Dedifferentiated amniotic fluid mesenchymal stem cell (primary cell): ENCODE results near the gene PUSL1.

Experiments used
- DNase-seq: peaks from one replicate; pipeline ENCODE4 v3.0.0-alpha.2; 2016; ENCODE audit errors: extremely low spot score

PUSL1 gene

DNA sequence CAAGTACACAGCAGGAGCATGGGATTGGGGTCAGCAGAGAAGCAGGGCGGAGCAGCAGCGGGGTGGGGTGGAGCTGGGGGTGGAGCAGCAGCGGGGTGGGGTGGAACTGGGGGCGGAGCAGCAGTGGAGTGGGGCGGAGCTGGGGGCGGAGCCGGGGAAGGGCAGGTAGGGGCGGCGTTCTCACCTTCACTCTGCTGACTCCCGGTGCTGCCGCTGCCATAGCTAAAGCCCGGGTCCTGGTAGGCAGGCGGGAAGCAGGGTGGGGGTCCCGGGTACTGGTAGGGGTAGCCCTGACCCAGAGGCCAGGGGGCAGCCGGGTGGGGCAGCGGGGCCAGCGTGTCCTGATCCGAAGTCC, 29.4 kb downstream of the PUSL1 start:
- DNase-seq: no peak

DNA sequence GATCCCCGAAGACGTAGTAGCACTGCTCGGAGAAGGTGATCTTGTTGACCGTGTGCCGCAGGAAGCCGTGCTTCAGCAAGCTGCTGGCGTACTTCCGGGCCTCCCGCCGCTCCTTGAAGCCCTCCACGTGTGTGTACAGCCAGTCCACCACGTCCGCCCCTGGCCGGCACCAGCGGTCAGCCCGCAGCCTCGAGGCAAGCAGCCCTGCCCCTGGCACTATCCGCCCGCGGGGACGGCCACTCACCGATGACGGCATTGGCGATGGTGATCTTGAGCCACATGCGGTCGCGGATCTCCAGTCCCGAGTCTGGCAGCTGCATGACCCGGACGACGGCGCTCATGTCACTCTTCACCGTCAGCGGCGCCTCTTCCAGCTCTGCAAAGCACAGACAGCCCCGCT, 29.9 kb downstream of the PUSL1 start:
- DNase-seq: no peak

GRCh38 chr1:1340185-1340584, 31.8 kb downstream of the PUSL1 start:
- DNase-seq: no peak

DNA sequence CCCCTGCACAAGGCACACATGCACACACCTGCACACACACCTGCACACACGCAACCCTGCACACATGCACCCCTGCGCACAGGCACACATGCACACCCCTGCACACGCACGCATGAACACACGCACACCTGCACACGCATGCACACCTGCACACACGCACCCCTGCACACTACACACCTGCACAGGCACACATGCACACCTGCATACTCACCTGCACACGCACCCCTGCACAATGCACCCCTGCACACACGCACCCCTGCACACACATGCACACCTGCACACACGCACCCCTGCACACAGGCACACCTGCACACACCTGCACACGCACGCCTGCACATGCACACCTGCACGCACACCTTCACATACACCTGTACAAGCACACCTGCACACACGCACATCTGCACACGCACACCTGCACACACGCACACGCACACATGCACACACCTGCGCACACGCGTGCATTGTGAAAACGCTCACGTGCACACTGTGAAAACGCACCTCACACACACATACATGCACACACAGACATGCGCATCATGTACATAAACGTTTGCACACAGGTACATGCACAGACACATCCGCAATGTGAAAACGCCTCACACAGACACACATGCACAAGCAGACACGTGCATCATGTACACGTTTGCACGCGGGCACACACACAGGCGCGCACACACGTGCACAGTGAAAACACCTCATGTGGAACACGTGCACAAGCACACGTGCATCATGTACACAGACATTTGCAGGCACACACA, 32.6 kb downstream of the PUSL1 start:
- DNase-seq: no peak

DNA sequence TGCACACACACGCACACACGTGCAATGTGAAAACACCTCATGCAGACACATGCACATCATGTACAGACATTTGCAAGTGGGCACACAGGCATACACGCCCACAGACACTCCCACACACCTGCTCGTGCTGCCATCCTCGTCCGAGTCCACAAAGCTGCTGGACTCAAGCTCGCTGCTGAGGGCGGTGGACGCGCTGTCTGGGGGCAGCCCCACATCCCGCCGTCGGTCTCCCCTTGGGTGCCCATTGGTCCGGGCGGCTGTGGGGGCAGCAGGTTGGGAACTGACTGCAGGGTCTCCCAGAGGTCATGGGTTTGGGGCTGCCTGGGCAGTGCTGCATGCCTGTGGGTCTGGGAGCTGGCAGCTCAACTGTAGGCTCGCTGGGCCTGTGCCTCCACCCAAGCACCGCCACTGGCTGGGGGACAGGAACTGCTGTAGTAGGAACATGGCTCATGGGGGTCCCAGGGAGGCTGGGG, 33.2 kb downstream of the PUSL1 start:
- DNase-seq: no peak

DNA sequence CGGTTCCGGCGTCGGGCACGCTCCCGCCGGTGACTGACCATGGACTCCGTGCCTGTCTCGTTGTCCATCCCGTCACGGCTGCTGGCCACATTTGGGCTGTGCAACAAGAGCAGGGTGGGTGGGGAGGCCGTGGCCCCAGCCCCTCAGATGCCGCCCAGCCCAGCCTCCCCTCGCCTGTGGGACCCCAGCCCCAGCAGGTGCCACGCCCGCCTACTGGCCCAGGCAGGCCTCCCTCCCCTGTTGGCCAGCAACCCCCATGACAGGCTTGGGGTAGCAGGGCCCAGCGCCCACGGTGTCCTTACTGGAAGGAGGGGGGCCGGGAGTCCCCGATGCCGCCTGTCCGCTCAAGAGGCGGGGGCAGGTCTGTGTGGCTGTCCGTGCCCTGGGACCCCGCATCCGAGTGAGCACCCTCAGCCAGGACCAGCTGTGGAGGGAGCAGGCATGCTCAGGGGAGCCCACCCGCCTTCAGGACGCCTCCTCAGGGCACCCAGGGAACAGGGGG, 33.7 kb downstream of the PUSL1 start:
- no peak for DNase-seq

DNA sequence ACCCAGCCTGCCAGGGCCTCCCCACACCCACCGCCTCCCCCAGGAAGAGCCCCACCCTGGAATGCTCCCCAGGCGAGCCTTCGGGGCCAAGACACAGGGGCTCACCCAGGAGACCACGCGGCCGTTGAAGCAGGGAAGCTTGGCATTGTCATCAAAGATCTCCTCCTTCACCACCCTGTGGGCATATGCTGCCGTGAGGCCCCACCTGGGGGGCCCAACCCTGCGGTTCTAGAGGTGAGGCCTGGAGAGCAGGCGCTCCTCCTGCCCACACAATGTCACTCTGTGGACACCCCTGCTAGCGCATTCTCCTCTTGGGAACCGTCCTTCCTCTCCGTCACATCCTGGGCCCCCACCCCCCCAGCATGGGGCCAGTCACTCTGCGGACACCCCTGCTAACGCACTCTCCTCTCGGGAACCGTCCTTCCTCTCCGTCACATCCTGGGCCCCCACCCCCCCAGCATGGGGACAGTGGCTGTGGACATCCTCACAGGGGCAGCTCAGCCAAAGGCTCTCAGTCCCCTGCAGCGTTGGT, 34.3 kb downstream of the PUSL1 start:
- no peak for DNase-seq

DNA sequence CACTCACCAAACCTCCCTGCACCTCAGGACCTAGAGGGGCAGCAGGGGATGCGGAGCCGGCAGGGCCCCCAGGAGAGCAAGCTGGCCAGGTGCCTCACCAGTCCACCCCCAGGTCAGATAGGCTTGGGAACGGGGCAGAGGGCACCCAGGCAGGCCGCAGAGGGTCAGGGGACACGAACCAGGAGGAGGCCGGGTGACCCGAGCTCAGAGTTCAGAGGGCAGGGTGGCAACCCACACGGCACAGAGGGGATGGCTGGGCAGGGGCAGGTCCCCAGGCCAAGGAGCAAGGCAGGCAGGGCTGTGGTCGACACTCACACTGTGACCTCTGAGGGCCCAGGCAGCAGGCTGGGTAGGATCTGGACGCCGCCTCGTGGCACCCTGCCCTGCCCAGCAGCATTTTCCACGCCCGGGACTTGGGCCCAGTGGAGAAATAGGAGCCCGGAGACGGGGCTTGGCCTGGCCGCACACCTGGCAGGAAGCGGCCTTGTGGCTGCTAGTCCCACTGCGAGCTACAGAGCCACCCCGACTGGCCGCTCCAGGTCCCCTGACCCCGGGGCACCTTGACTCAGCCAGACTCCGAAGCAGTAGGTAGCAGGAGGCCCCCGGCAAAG, 35.5 kb downstream of the PUSL1 start:
- DNase-seq: no peak

- DNase-seq: no peak
Observed at GRCh38 chr1:1344655-1345361, 36.4 kb downstream of the PUSL1 start.

- no peak for DNase-seq
Observed at GRCh38 chr1:1345384-1345783, 37.0 kb downstream of the PUSL1 start.

- DNase-seq: no peak
Observed at GRCh38 chr1:1345860-1346500, 37.6 kb downstream of the PUSL1 start.

DNA sequence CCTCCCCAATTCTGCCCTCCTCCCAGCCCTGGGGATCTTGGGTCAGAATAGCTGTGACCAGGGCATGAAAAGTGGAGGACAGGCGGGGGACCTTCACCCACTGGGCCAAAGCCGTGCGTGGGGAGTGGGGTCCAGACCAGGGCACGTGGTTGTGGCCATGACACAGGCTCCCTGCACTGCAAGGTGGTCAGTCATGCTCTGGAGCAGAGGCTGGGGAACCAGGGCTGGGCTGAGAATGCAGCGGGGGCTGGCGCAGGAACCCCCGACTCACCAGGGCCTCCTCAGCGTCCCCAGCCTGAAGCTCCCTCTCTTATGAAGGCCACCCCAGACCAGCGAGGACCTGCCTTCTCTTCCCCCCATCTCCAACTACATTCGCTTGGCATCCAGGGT, 38.1 kb downstream of the PUSL1 start:
- DNase-seq: no peak

- DNase-seq: no peak
Observed at GRCh38 chr1:1347026-1347595, 38.7 kb downstream of the PUSL1 start.

DNA sequence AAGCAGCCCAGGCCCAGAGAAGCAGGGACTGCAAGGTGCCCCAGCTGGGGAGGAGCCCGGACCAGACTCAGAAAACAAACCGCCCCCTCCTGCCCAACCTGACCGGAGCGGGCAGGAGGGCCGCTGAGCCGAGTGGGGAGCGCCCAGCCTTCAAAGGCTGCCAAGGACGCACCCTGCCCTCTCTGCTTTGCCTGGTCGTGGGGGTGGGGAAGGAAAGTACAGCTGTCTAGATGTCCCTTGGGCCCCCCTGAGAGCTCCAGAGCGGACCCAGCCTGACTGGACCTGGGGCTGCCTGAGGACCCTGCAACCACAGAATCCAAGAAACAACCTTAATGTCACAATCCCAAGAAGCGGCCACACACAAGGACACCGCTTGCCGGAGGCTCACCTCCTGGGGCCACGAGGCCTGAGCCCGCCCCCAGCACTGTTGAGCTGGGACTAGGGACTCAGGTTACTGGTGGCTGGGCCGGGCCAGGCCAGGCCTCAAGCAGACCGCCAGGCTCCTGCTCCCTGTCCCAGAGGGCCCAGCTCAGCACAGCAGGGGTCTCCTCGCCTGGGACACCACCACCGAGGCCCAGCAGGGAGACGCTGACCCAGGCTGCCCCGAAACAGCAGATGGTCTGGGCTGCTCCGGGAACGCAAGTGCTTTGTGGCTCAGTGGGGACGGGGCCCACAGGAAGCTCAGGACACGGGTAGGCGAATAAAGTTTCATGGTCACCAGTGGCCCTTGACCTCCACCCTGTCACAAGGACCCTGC, 39.4 kb downstream of the PUSL1 start:
- DNase-seq: no peak

DNA sequence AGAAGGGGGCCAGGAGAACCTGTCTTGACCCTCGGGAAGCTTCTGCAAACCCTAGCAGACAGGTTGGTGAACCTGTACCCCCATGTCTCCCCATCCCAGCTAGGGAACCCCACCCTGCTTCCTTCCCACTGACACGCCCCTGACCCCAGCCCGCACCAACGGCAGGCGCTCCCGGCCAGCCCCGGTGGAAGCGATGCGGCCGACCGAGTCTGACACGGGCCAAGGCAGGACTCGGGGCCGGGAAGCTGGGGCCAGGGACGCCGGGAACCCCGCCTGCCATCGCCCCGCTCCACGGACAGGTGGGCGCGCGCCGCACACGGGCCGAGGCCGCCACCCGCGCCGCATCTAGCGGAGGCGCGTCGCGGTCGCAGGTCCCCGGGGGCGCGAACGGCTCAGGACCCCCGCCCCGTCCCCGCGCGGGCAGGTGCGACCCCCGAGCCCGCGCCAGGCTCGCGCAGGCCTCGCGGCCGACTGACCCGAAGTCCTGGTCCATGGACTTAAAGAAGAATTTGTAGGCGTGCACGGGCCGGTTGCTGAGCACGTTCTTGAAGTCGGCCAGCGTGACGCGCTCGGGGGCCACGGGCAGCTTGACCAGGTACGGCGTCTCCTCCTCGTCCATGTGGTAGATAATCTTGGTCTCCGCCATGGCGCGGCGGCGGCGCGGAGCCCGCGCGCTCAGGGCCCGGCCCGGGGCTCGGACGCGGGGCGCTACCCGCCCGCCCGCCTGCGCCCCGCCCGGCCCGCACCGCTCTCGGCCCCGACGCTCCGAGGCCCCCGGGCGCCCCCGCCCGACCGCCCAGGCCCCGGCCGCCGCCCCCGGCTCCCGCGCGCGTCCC, 40.2 kb downstream of the PUSL1 start:
- no peak for DNase-seq

- DNase-seq: peak; percentile 44
Observed at GRCh38 chr1:1349256-1350012, 41.0 kb downstream of the PUSL1 start, which contains the start of gene DVL1. Gene DVL1 (minus strand): TSS chr1:1349418. CDS start chr1:1349065, 353 bp downstream.

GRCh38 chr1:1351511-1352427, 43.4 kb downstream of the PUSL1 start:
- DNase-seq: no peak

- DNase-seq: no peak
Observed at GRCh38 chr1:1352786-1353388, 44.5 kb downstream of the PUSL1 start.
